PC-9 (cell line): ENCODE results near the gene ERBB4. TPM values are rescaled to one million over a fixed set of nuclear protein-coding genes. Genes with fewer than 3 reads are reported as not detected.

Experiments used
- BruUV-seq: library from RNA; stranded (reverse); fragments of 400-500 nt; replicated peaks from 2 replicates; lab custom pipeline; 2021; lab: Mats Ljungman, UMichigan
- CTCF ChIA-PET: fragments of 300-600 bp; sonication (Branson Sonifier 250); formaldehyde crosslinking; loops from one replicate; lab custom pipeline; 2022; ENCODE audit warnings: antibody characterized with exemption; lab: Charles Lee
- POLR2A ChIA-PET: fragments of 300-600 bp; sonication (Branson Sonifier 250); formaldehyde crosslinking; loops from one replicate; lab custom pipeline; 2022; ENCODE audit warnings: antibody characterized with exemption; ENCODE audit not compliant: unreplicated experiment; lab: Charles Lee
- DNase-seq, 2 experiments: peaks; one replicate each; pipeline versions ENCODE4 v3.0.0 to v3.0.0-alpha.2; 2015 to 2022; ENCODE audit warnings: mixed read lengths in 1 of 2
- H2AFZ ChIP-seq: fragments of 200-600 bp; sonication (generic); 2 replicates; pipeline ENCODE4 v1.8.1; 2017; ENCODE audit warnings: antibody characterized with exemption
- H3F3A ChIP-seq: fragments of 200-600 bp; sonication (generic); 2 replicates; pipeline ENCODE4 v1.8.1; 2017; ENCODE audit warnings: antibody characterized with exemption, mild to moderate bottlenecking, low read depth; ENCODE audit not compliant: insufficient read depth
- H3K27ac ChIP-seq: fragments of 200-600 bp; sonication (generic); 2 replicates; pipeline ENCODE4 v1.6.1; 2016; ENCODE audit warnings: mixed run types
- H3K27me3 ChIP-seq: fragments of 200-600 bp; sonication (generic); 2 replicates; pipeline ENCODE4 v1.6.1; 2016; ENCODE audit warnings: low read depth, mixed run types; ENCODE audit not compliant: insufficient read depth
- H3K36me3 ChIP-seq: fragments of 200-600 bp; sonication (generic); 2 replicates; pipeline ENCODE4 v1.6.1; 2016; ENCODE audit warnings: low read depth, mixed run types
- H3K4me1 ChIP-seq: fragments of 200-600 bp; sonication (generic); replicated peaks from 2 replicates; pipeline ENCODE4 v1.6.1; 2016; ENCODE audit warnings: mixed run types; ENCODE audit not compliant: insufficient read depth
- H3K4me2 ChIP-seq: fragments of 200-600 bp; sonication (generic); 2 replicates; pipeline ENCODE4 v1.6.1; 2017; ENCODE audit warnings: mixed run types
- H3K4me3 ChIP-seq: fragments of 200-600 bp; sonication (generic); 2 replicates; pipeline ENCODE4 v1.6.1; 2016; ENCODE audit warnings: mixed run types
- H3K79me2 ChIP-seq: fragments of 200-600 bp; sonication (generic); 2 replicates; pipeline ENCODE4 v1.6.1; 2017; ENCODE audit warnings: low read depth, mixed run types
- H3K9me2 ChIP-seq: fragments of 200-600 bp; sonication (generic); 2 replicates; pipeline ENCODE4 v1.8.1; 2017; ENCODE audit warnings: mild to moderate bottlenecking; ENCODE audit not compliant: insufficient read depth
- H3K9me3 ChIP-seq: fragments of 200-600 bp; sonication (generic); 2 replicates; pipeline ENCODE4 v1.8.1; 2016; ENCODE audit warnings: low read depth; ENCODE audit not compliant: insufficient read depth
- H4K20me1 ChIP-seq: fragments of 200-600 bp; sonication (generic); 2 replicates; pipeline ENCODE4 v1.8.1; 2017; ENCODE audit not compliant: insufficient read depth
- CTCF ChIP-seq: fragments of 200-600 bp; sonication (generic); conservative IDR thresholded peaks from 2 replicates; pipeline ENCODE4 v1.6.1; 2017; ENCODE audit warnings: mixed run types, antibody characterized with exemption, mild to moderate bottlenecking, moderate library complexity
- EZH2 ChIP-seq: fragments of 200-600 bp; sonication (generic); IDR thresholded peaks from 2 replicates; pipeline ENCODE4 v1.8.0; 2017; ENCODE audit warnings: antibody characterized with exemption, low read depth
- intact Hi-C: fragments of 100-400 bp; cut with micrococcal nuclease; formaldehyde crosslinking; loops from one replicate; pipeline ENCODE4 v1.10.0; 2022; ENCODE audit not compliant: unreplicated experiment
- total RNA-seq: library from RNA; stranded (reverse); gene quantifications from 2 replicates; pipeline ENCODE4 v1.2.3, GENCODE V29; 2021

Gene ERBB4
- total RNA-seq, 1 experiment from 2014 or later = not detected

- Histone ChIP-seq H2AFZ (no peak overlapping the region), H3K9me2 (no peaks in the 10 kb centered on the region), H3K27ac (no peak overlapping the region), H3K4me2 (no peak overlapping the region), H3K4me1 (no peaks in the 10 kb centered on the region), H3K9me3 (no peaks in the 10 kb centered on the region), H4K20me1 (no peaks in the 10 kb centered on the region), H3K79me2 (no peaks in the 10 kb centered on the region), H3K4me3 (no peak overlapping the region), H3K27me3 (no peaks in the 10 kb centered on the region), H3F3A (no peaks in the 10 kb centered on the region), H3K36me3 (no peaks in the 10 kb centered on the region)
- no peak for DNase-seq
- BruUV-seq = no TSS peak
- CTCF ChIA-PET = no interaction called here
- intact Hi-C loops = no loop called here
- TF ChIP-seq EZH2 (no peak), CTCF (no peak)
- POLR2A ChIA-PET = interaction anchor here (0.6 kb wide), 2 partner anchors 849 to 1326 kb away, joined by 5 to 7 read pairs; no protein-coding TSS in a partner anchor
These were observed 272.8 kb downstream of the ERBB4 start for GRCh38 chr2:212265777-212266176.

DNA sequence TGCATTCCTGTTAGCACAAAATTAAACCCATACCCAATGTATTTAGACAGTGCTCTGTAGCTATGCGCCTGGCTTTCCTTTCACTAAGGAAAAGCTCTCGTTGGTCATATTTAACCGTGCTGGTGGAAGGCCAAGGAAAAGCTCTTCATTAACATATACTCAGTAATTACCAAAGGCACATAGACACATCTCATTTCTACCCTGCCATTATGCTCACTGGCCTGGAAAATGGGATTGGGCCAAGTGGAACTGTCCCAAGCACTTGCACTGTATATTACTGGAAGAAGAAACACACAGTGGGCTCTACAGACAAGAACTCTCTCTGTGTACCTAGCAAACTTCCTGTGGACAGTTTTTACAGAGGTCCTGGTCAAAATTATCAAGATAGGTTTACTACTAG, 274.4 kb downstream of the ERBB4 start:
- H3K9me3 ChIP-seq = no peaks in the 10 kb centered on the region
- H3K9me2 ChIP-seq = no peaks in the 10 kb centered on the region
- H3K4me1 ChIP-seq = no peaks in the 10 kb centered on the region
- no peak overlapping the region for H3K4me2 ChIP-seq
- intact Hi-C loops = no loop called here
- H2AFZ ChIP-seq = no peak overlapping the region
- BruUV-seq = no TSS peak
- ChIA-PET POLR2A (no interaction called here), CTCF (no interaction called here)
- no peak overlapping the region for H3K27ac ChIP-seq
- H3K27me3 ChIP-seq = no peaks in the 10 kb centered on the region
- H3F3A ChIP-seq = no peaks in the 10 kb centered on the region
- no peak for DNase-seq
- no peak overlapping the region for H3K4me3 ChIP-seq
- H4K20me1 ChIP-seq = no peaks in the 10 kb centered on the region
- no peaks in the 10 kb centered on the region for H3K36me3 ChIP-seq
- H3K79me2 ChIP-seq = no peaks in the 10 kb centered on the region
- no peak for TF ChIP-seq EZH2

DNA sequence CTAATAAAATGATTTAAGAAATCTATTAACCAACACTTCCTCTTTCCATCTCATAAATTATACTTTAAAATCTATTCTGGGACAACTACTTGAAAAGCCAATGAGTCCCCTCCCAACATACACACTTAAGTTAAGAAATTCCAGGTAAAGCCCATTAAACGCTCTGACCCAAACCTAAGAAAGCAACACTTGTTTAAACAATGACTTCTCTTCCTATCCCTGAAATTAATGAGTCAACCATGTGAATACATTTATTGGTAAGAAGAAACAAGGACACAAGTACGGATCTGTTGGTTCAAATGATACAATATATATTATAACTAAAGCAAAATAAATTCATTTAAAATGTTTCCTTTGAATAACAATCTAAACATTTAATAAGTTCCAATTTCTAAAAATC, 279.4 kb downstream of the ERBB4 start:
- H3K27ac ChIP-seq = no peak overlapping the region
- intact Hi-C loops = no loop called here
- no TSS peak for BruUV-seq
- H3K4me3 ChIP-seq = no peak overlapping the region
- no peaks in the 10 kb centered on the region for H3F3A ChIP-seq
- no peak for DNase-seq
- CTCF ChIA-PET = no interaction called here
- H3K4me1 ChIP-seq = no peaks in the 10 kb centered on the region
- no peaks in the 10 kb centered on the region for H3K9me2 ChIP-seq
- H4K20me1 ChIP-seq = no peaks in the 10 kb centered on the region
- H3K36me3 ChIP-seq = no peaks in the 10 kb centered on the region
- no peak overlapping the region for H3K4me2 ChIP-seq
- no peaks in the 10 kb centered on the region for H3K9me3 ChIP-seq
- H3K79me2 ChIP-seq = no peaks in the 10 kb centered on the region
- POLR2A ChIA-PET = no interaction called here
- TF ChIP-seq EZH2 (no peak), CTCF (no peak)
- no peaks in the 10 kb centered on the region for H3K27me3 ChIP-seq
- H2AFZ ChIP-seq = no peak overlapping the region

GRCh38 chr2:212254339-212254738, 284.3 kb downstream of the ERBB4 start:
- no peak for DNase-seq
- TF ChIP-seq CTCF (no peak), EZH2 (no peak)
- Histone ChIP-seq H3K79me2 (no peaks in the 10 kb centered on the region), H3K9me2 (no peaks in the 10 kb centered on the region), H2AFZ (no peak overlapping the region), H4K20me1 (no peaks in the 10 kb centered on the region), H3K9me3 (no peaks in the 10 kb centered on the region), H3K36me3 (no peaks in the 10 kb centered on the region), H3K27me3 (no peaks in the 10 kb centered on the region), H3K27ac (no peak overlapping the region), H3K4me2 (no peak overlapping the region), H3K4me3 (no peak overlapping the region), H3F3A (no peaks in the 10 kb centered on the region), H3K4me1 (no peaks in the 10 kb centered on the region)
- intact Hi-C loops = no loop called here
- POLR2A ChIA-PET = no interaction called here
- BruUV-seq = no TSS peak
- CTCF ChIA-PET = interaction anchor here (1.0 kb wide), 1 partner anchor 514 kb away, joined by 3 read pairs; no protein-coding TSS in a partner anchor
